K562 (cell line): ENCODE results near the gene SRPX. TPM values are rescaled to one million over a fixed set of nuclear protein-coding genes. Genes with fewer than 3 reads are reported as not detected.

Experiments used
- KDM4B ChIP-seq, 2 experiments: fragments of 450-650 bp in 1 of 2; sonication (generic) in 1 of 2; IDR thresholded peaks; 2 replicates each; pipeline ENCODE4 v1.6.1; 2016 to 2017; ENCODE audit warnings: borderline replicate concordance in 2 of 2, antibody characterized with exemption in 1 of 2, low read depth in 1 of 2, mild to moderate bottlenecking in 1 of 2
- NCOR1 ChIP-seq: fragments of 450-650 bp; IDR thresholded peaks from 2 replicates; pipeline ENCODE4 v1.6.1; 2016; ENCODE audit warnings: mild to moderate bottlenecking, moderate library complexity
- NELFE ChIP-seq: IDR thresholded peaks from 2 replicates; pipeline ENCODE4 v1.6.1; 2011; ENCODE audit warnings: mild to moderate bottlenecking; ENCODE audit not compliant: insufficient read depth, insufficient read length
- POU5F1 ChIP-seq: fragments of 150-350 bp; IDR thresholded peaks from 2 replicates; pipeline ENCODE4 v1.6.1; 2014; ENCODE audit warnings: borderline replicate concordance, low read length, low read depth, mild to moderate bottlenecking; ENCODE audit not compliant: partially characterized antibody
- SREBF1 ChIP-seq: fragments of 150-350 bp; IDR thresholded peaks from 2 replicates; pipeline ENCODE4 v1.6.1; 2014; ENCODE audit warnings: antibody characterized with exemption, low read depth, low read length, borderline replicate concordance
- TARDBP ChIP-seq: fragments of 450-650 bp; IDR thresholded peaks from 2 replicates; pipeline ENCODE4 v1.6.1; 2016
- ZNF398 ChIP-seq: fragments of 250-450 bp; sonication (Bioruptor Pico); IDR thresholded peaks from 2 replicates; pipeline ENCODE4 v1.8.0; 2021; ENCODE audit warnings: moderate library complexity, mild to moderate bottlenecking, inconsistent platforms
- polyA plus RNA-seq, 8 experiments: library from polyadenylated mRNA; depleted of rRNA in 4 of 8; stranded (reverse) in 5 of 8; unstranded in 3 of 8; fragments of >200 nt; fragmentation: Nextera tagmentation in 2 of 8; fragmentation: Illumina TruSeq in 1 of 8; extraction: Ambion mirVana in 2 of 8; extraction: Trizol in 1 of 8; gene quantifications; 2 replicates each; pipeline versions ENCODE4 v1.2.1 to v1.2.3, GENCODE V29; 2011 to 2014; ENCODE audit warnings: inconsistent platforms in 1 of 8, missing spikeins in 1 of 8
- total RNA-seq, 7 experiments: library from RNA; depleted of rRNA in 6 of 7; stranded (reverse); fragments of >200 nt in 6 of 7; fragmentation: Illumina TruSeq in 2 of 7; extraction: Trizol in 2 of 7; gene quantifications; 2 replicates each; pipeline versions ENCODE4 v1.2.1 to v1.2.3, GENCODE V29; 2011 to 2021; ENCODE audit warnings: low replicate concordance in 1 of 7
- TF ChIP-seq, protein P1 (sequence below), 2 experiments: fragments of 450-650 bp; formaldehyde crosslinking in 1 of 2; IDR thresholded peaks; 2 replicates each; pipeline versions ENCODE4 v1.4.0 to v1.6.1; 2014 to 2020; ENCODE audit warnings: mild to moderate bottlenecking in 2 of 2, borderline replicate concordance in 1 of 2, low read depth in 1 of 2
- TF ChIP-seq, protein P2 (sequence below): fragments of 250-450 bp; sonication (Bioruptor Pico); IDR thresholded peaks from 2 replicates; pipeline ENCODE4 v1.8.0; 2022; ENCODE audit warnings: moderate library complexity, mild to moderate bottlenecking, inconsistent platforms
- TF ChIP-seq, protein P3 (sequence below): sonication (generic); formaldehyde crosslinking; IDR thresholded peaks from 2 replicates; pipeline ENCODE4 v1.8.1; 2023; ENCODE audit warnings: mild to moderate bottlenecking, missing genetic modification reagents
- TF ChIP-seq, protein P4 (sequence below): IDR thresholded peaks from 3 replicates; pipeline ENCODE4 v1.6.1; 2011; ENCODE audit warnings: borderline replicate concordance, mild to moderate bottlenecking, moderate library complexity; ENCODE audit not compliant: insufficient read length; ENCODE audit errors: extremely low read depth

SRPX gene
- total and polyA plus RNA-seq, 9 of the 15 experiments (the other 6 are each of a cell fraction or from before 2014, with no cell fraction given), result 0.11 to 0.77 (median 0.38) TPM; not detected in 2

DNA sequence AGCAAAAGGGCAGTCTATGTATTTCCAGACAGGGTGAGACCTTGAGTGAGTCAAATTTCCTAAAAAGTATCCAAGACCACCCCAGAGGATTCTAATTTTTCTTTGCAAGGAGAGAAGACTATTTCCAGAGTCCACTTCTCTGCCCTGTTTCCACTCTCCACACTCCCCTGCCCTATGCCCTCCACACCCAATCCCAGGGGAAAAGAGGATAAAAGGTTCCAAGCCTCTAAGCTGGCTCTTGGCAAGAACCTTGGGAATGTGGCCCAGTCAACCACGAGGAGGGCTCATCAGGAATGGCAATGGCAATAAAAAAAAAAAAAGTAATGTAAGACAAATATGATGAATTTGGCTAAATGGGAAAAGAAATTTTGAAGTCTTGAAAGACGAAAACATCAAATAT lies 65.9 kb downstream of the SRPX start (continued):
- TF ChIP-seq, protein P1, sequence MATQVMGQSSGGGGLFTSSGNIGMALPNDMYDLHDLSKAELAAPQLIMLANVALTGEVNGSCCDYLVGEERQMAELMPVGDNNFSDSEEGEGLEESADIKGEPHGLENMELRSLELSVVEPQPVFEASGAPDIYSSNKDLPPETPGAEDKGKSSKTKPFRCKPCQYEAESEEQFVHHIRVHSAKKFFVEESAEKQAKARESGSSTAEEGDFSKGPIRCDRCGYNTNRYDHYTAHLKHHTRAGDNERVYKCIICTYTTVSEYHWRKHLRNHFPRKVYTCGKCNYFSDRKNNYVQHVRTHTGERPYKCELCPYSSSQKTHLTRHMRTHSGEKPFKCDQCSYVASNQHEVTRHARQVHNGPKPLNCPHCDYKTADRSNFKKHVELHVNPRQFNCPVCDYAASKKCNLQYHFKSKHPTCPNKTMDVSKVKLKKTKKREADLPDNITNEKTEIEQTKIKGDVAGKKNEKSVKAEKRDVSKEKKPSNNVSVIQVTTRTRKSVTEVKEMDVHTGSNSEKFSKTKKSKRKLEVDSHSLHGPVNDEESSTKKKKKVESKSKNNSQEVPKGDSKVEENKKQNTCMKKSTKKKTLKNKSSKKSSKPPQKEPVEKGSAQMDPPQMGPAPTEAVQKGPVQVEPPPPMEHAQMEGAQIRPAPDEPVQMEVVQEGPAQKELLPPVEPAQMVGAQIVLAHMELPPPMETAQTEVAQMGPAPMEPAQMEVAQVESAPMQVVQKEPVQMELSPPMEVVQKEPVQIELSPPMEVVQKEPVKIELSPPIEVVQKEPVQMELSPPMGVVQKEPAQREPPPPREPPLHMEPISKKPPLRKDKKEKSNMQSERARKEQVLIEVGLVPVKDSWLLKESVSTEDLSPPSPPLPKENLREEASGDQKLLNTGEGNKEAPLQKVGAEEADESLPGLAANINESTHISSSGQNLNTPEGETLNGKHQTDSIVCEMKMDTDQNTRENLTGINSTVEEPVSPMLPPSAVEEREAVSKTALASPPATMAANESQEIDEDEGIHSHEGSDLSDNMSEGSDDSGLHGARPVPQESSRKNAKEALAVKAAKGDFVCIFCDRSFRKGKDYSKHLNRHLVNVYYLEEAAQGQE (IDR thresholded peaks at IDR 0.05; ENCODE audit: borderline replicate concordance), result no peak
- TF ChIP-seq, protein P1 (CRISPR knock-in tag; IDR thresholded peaks at IDR 0.05; ENCODE audit: low read depth), result no peak
- TF ChIP-seq POU5F1 (no peak), NELFE (no peak), NCOR1 (no peak), ZNF398 (CRISPR knock-in tag) (no peak), SREBF1 (no peak), TARDBP (no peak), KDM4B (IDR thresholded peaks at IDR 0.05; ENCODE audit: borderline replicate concordance in 2 of 2, low read depth in 1 of 2) (no peak)
- TF ChIP-seq, protein P2, sequence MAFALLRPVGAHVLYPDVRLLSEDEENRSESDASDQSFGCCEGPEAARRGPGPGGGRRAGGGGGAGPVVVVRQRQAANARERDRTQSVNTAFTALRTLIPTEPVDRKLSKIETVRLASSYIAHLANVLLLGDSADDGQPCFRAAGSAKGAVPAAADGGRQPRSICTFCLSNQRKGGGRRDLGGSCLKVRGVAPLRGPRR (CRISPR knock-in tag), result no peak
- TF ChIP-seq, protein P3, sequence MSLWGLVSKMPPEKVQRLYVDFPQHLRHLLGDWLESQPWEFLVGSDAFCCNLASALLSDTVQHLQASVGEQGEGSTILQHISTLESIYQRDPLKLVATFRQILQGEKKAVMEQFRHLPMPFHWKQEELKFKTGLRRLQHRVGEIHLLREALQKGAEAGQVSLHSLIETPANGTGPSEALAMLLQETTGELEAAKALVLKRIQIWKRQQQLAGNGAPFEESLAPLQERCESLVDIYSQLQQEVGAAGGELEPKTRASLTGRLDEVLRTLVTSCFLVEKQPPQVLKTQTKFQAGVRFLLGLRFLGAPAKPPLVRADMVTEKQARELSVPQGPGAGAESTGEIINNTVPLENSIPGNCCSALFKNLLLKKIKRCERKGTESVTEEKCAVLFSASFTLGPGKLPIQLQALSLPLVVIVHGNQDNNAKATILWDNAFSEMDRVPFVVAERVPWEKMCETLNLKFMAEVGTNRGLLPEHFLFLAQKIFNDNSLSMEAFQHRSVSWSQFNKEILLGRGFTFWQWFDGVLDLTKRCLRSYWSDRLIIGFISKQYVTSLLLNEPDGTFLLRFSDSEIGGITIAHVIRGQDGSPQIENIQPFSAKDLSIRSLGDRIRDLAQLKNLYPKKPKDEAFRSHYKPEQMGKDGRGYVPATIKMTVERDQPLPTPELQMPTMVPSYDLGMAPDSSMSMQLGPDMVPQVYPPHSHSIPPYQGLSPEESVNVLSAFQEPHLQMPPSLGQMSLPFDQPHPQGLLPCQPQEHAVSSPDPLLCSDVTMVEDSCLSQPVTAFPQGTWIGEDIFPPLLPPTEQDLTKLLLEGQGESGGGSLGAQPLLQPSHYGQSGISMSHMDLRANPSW (CRISPR knock-in tag), result no peak
- TF ChIP-seq, protein P4, sequence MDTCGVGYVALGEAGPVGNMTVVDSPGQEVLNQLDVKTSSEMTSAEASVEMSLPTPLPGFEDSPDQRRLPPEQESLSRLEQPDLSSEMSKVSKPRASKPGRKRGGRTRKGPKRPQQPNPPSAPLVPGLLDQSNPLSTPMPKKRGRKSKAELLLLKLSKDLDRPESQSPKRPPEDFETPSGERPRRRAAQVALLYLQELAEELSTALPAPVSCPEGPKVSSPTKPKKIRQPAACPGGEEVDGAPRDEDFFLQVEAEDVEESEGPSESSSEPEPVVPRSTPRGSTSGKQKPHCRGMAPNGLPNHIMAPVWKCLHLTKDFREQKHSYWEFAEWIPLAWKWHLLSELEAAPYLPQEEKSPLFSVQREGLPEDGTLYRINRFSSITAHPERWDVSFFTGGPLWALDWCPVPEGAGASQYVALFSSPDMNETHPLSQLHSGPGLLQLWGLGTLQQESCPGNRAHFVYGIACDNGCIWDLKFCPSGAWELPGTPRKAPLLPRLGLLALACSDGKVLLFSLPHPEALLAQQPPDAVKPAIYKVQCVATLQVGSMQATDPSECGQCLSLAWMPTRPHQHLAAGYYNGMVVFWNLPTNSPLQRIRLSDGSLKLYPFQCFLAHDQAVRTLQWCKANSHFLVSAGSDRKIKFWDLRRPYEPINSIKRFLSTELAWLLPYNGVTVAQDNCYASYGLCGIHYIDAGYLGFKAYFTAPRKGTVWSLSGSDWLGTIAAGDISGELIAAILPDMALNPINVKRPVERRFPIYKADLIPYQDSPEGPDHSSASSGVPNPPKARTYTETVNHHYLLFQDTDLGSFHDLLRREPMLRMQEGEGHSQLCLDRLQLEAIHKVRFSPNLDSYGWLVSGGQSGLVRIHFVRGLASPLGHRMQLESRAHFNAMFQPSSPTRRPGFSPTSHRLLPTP, result no peak
